ENCODE data around the gene ADAM15.

Gene ADAM15

DNA sequence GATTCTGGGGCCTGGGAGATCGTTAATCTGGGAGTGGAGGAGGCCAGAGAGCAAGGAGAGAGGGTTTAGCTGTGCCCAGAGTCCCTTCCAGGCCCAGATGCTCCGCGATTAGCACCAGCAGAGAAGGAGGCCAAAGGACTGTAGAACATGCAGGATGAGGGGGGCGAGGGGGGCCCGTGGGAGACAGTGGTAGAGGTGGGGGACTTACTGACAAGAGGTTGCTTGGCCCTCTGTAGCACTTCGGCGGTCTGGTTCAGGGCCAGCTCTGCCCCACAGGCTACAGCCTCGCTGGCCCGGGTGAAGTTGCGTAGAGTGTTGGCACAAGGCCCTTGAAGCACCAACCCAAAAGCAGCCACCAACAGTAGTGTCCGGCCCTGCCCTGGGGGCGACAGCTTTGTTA lies 18.2 kb upstream of the ADAM15 start:
- DNase-seq (ENCODE audit: low spot score), result no peak

DNA sequence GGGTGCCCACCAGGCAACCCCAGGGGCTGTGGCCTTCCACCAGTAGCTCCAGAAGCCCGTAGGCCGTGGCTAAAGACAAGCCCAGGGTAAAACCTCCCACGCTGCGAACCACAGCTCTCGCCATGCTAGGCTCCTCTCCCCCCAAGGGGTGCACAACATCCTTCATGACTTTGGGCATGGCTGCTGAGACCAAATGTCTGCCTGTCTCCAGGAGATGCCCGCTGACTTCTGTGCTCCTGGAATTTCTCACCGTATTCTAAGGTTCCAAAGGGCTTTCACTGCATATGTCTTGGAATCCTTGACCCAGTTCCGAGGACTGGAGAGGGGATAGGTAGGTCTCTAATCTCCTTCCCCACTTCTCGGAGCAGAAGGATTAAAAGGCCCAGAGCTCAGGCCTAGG lies 17.6 kb upstream of the ADAM15 start, which contains the start of the genes DCST1 and DCST2:
TSS of gene DCST1 (plus strand) at position 301 of the 400 bp plus-strand sequence. CDS start 213 bp downstream, outside the sequence.
TSS of gene DCST2 (minus strand) at position 258 of the 400 bp plus-strand sequence. CDS start at position 178, 80 bp downstream.
- DNase-seq (ENCODE audit: low spot score), result no peak

DNA sequence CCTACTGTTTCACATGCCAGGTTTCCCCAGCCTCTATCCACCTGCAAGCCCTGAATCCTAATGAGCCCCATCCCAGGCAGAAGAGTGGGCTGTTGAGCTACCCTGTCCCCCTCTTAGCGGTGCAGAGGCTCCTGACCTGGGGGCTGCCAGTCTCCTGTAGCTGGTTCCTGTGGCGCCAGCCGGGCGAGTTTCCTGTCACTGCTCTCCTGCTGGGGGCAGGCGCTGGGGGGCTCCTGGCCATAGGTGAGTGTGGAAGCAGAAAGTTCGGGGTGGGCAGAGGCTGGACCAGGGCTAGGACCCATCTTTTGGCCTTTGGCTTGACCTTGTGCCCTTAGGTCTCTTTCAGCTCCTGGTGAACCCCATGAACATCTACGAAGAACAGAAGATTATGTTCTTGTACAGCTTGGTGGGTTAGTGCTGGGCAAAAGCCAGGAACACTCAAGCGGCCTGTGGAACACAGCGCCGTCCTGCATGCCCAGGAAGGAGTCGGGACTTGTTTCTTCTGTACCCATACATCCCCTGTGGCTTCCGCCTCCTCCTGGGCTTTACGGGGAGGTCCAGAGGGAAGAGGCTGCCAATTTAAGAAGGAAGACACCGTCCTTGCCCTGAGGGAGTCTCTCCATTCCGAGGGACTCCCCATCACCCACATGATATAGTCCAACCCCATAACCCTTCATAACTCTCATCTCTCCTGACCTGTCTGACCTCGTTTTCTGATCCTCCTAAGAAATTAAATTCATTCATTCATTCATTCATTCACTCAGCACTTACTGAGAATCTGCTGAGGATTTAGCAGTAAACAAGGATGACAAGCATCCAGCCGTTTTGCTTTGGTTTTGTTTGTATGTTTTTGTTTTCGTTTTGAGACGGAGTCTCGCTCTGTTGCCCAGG lies 16.6 kb upstream of the ADAM15 start:
- no peak for DNase-seq (ENCODE audit: low spot score)

DNA sequence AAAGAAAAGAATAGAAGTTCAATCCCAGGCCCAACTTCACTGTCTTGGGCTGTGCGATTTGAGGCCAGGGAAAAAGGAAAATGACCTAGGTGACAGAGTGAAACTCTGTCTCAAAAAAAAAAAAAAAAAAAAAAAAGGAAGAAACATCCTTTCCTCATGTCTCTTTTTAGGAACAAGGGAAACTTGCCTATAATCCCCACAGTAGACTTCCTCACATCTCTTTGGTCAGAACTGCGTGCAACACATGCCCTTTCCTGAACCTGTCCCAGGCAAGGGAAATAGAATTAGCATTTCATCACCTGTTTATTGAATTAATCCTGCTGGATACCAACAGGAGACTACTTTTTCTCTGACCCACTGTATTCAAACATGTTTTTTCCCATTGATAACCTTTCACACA lies 15.2 kb upstream of the ADAM15 start:
- DNase-seq (ENCODE audit: low spot score), result no peak

DNA sequence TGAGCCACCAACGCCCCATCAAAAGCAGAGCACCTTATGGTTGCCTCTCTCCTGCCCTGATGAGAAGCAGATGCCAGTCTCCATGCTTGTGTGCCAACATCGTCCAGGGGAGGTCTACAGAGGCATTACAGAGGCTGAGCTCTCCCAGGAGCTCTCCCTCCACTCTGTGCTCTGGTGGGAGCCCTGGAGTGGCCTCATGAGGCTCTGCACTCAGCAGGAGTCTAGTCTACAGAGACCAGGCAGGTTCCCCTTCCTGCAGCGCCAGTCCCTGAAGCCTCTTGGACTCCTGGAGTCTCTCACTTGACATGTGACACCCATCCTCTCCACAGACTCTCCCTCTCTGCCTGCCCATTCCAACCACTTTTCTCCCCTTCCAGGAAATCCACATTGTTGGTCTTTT lies 14.1 kb upstream of the ADAM15 start:
- no peak for DNase-seq (ENCODE audit: low spot score)

DNA sequence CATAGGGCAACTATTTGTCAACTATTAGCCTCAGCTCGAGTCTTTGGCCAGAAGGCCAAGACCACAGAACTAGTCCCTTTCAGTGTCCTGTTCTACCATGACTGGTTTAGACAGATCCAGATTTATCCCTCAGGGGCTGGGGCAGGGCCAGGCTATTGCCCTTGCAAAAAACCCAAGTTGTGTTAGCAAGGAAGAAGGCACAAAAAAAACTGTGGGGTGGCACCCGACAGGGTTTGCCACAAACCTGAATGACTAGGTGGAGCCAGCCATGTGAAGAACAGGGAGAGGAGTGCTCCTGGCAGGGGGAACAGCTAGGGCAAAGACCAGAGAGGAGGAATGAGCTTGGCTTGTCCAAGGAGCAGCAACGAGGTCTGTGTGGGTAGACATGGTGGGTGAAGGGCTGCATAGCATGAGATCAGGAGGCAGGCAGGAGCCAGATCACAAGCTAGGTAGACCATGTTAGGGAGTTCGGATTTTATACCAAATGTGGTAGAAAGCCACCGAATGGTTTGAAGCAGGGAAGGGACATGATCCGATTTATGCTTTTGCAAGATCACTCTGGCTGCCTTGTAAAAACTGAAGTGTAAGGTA lies 13.2 kb upstream of the ADAM15 start:
- no peak for DNase-seq (ENCODE audit: low spot score)

DNA sequence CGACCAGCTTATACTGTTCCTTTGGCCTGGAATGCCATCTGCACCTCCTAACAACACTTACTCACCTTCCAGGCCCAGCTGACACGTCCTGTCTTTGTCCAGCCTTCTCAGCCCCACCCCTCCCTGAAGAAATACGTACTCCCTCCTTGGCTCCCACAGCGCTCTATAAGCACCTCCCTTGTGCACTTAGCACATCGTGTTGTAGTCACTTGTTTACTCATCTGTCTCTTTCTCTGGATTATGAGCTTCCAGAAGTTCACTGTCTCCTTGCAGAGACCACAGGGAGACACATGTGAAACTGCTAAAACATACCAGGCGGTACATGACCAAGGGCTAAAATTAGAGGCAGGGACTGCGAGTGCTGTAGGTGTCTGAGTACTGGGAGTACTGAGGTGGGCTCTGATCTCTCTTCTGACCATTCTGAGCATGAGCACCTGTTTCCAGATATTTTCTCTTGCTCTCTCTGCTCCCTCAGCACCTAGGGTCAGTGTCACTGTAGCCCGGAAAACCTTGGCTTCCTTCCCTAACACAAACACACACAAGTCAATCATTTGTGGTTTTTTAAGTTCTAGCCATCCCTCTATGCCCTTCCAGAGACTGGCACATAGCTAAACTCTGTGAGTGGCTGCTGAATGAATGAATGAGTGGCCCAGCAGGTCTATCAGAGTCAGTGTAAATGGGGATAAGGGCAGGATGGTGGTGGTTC lies 12.4 kb upstream of the ADAM15 start:
- DNase-seq (ENCODE audit: low spot score), result no peak

DNA sequence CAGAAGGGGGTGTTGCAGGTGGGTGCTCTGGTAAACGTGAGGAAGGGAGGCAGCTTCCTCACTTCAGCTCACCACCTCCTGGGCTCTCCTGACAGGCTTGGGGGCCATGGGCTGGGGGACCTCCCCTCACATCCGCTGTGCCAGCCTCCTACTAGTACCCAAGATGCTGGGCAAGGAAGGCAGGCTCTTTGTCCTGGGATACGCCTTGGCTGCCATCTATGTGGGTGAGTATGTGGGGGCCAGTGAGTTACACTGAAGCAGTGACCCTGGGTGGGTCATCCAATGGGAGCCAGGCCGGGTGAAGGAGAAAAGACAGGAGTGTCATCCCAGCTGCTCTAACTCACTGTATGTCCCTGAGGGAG lies 11.8 kb upstream of the ADAM15 start:
- no peak for DNase-seq (ENCODE audit: low spot score)

DNA sequence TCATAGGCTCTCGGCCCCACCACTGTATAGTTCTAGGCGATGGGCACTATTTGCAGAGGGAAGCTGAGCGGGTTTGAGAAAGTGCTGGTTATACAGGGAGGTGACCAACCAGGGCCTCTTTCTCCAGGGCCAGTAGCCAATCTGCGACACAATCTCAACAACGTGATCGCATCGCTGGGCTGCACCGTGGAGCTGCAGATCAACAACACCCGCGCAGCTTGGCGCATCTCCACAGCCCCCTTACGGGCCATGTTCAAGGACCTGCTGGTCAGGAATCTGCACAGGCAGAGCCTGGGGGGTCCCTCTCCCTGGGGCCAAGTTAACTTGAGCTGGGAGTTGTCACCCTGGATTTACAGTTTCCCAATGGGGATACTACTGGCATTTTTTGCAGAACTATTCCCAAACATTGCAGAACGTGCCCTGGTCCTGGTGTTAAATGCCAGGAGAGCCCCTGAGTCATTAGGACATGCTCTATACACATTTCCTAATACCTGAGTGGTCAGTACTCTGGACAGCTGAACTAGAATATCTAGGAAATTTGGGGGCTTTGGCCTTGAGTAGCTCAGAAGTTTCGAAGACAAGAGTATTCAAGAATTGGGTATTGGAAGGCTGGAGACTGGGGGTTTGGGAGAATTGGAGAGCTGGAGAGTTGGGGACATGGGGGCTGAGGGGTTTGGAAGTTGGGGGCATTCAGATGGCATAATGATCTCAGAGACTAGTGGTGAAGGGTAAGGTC lies 10.6 kb upstream of the ADAM15 start:
- DNase-seq (ENCODE audit: low spot score), result no peak

DNA sequence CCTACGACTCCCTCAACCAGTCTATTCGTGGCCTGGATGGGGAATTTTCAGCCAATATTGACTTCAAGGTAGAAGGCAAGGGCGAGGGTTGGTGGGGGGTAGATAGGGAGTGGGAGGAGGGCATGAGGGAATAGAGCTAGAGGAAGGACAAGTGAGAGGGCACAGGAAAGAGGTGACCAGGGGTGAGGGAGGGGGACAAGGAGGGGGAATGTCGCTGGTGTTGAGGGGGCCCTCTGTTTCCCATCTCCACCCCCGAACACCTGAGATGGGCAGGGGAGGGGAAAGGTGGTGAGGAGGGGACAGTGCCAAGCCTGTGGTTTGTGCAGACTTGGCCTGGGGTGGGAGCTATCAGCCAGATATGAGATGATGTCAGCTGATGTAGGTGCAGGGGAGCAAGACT lies 8.3 kb upstream of the ADAM15 start:
- no peak for DNase-seq (ENCODE audit: low spot score)

DNA sequence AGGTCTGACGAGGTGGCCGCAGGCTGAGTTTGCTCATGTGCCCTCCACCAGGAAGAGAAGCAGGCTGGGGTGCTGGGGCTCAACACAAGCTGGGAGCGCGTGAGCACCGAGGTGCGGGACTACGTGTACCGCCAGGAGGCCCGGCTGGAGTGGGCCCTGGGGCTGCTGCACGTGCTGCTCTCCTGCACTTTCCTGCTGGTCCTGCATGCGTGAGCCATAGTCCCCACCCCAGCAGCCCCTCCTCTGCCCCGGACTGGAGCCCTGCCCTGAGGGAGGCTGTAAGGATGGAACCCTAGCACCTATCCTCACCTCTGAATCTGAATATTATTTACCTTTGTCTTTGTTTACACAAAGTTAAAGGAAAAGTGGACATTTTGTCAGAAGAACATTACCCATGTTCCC lies 7.8 kb upstream of the ADAM15 start:
- DNase-seq (ENCODE audit: low spot score), result no peak

DNA sequence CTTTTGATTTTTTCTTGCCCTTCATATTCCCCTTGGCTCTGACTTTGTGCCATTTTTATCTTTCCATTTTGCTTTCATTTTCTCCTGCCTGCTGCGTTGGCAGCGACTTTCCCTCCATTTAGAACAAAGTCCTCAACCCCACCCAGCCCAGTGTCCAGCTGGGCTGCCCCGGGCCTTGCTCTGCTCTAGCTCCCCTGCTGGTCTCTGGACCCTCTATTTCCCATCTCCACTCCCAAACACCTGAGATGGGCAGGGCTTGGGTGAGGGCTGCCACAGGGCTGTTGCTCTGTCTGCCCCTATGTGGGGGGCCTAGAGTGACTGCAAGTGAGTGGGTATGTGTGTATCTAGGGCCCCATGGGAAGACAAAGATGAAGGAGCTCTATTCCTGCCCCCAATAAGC lies 7.3 kb upstream of the ADAM15 start:
- no peak for DNase-seq (ENCODE audit: low spot score)

DNA sequence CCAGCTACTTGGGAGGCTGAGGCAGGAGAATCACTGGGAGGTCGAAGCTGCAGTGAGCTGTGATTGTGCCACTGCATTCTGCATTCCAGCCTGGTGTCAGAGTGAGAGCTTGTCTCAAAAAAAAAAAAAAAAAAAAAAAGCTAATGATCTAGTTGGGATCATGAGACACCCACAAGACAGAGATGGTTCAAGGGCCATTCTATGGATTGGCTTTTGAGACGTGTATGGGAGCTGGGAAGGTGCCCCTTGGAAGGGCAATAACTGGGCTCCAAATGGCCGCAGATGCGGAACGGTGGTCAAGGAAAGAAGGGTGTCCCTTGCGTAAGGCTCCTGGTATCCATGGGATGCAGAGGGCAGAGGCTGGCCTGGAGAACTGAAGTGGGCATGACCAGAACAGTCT lies 6.8 kb upstream of the ADAM15 start:
- no peak for DNase-seq (ENCODE audit: low spot score)

DNA sequence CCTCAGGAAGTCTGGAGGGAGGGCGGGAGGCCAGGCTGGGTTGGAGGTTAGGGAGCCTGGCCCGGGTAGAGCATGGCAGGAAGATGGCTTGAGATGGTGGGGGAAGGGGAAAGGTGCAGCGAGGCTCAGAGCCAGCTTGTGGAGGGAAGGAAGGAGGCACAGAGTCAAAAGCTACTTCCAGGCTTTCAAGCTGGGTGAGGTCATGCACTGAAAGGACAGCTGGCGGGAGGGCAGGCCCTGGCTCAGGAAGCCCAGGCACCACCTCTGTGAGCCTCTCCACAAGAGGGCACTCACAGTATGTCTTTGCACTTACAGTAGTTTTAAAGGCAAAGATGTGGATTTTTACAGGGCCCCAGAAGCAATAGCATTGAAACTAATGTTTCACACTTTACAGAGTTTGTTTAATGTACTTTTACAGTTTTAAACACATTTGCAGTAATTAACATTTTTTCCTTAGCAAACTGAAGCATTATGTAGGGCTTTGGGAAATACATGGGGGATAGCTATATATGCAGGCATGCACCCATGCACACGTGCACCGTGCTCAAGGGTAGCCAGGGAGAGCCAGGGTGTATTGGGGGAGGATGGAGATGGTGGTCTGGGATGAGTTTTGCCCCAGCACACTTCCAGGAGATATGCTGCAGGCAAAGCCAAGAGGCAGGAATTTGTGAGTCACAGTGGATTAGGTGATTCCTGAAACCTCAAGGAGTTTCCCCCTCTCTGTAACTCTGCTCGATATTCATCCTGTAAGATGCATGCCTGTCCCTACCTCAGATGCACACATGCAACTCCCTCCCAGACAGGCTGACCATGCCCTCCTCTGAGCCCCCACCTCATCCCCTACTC lies 6.1 kb upstream of the ADAM15 start:
- DNase-seq (ENCODE audit: low spot score), result peak; percentile 85

DNA sequence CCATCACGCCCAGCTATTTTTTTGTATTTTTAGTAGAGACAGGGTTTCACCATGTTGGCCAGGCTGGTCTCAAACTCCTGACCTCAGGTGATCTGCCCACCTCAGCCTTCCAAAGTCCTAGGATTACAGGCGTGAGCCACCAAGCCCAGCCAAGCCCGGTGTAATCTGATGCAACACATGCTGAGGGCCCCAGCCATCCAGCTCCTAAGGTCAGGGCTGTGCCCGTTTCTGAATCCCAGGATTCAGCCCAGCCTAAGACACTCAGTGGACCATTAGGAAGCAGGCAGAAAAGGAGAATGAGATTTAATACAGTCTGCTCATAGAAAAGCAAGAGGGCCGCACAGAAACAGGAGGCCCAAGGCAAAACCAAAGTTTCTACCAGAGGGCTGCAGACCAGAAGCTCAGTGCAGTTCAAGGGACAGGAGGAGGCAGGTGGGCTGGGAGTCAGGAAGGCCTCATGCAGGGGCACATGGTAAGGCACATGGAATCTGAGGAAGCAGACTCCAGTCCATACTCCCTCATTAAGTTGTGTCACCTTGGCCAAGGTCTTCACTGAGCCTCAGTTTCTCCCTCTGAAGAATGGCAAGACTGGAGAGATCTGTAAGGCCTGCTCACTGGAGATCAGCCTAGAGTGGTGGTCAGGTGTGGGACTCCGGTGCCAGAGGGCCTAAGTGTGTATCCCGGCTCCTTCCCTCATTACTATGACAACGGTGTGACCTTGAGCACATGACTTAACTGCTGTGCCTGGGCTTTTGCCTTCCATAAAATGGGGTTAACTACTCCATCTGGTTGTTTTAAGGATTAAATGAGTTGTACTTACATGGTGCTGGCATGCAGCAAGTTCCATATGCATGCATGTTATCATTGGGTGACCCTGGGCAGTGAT lies 2.4 kb upstream of the ADAM15 start:
- no peak for DNase-seq (ENCODE audit: low spot score)

DNA sequence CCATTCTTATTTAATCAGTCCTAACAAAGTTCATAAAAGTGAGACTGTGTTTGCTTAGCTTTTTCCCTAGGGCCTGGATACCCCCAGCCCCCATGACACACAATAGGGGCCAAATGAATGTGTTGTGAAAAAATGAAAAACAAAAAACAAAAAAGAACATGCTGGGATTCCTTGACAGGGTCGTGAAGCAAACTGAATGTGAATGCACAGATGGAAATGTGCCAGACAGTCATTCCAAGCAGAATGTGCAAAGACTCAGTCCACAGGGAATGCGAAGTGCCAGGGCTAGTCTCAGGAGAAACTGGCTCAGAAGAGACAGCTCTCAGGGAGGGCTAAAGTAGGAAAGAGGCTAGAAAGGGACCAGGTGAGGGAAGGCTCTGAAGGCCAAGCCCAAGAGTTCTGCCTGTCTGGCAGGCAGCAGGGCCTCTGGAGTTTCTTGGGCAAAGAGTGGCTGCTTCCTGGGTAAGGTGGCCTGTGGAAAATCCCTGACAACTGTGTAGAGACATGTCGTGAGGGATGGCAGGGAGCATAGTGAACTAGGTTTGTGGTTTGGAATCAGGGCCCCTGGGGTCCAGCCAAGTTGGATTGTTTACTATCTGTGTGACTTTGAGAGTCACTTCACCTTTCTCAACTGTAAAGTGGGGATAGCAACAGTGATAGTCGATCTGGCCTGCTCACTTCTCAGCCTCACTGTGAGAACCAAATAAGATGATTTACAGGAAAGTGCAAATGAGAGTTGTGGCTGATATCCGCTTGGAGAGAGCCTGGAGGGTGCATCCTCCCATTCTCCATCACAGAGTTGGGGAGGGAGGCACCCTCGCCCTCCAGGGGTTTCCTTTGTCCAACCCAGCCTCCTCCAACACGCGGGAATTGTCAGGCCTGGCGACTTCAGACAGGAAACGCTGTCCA lies 1.2 kb upstream of the ADAM15 start:
- peak; percentile 27 for DNase-seq (ENCODE audit: low spot score)

DNA sequence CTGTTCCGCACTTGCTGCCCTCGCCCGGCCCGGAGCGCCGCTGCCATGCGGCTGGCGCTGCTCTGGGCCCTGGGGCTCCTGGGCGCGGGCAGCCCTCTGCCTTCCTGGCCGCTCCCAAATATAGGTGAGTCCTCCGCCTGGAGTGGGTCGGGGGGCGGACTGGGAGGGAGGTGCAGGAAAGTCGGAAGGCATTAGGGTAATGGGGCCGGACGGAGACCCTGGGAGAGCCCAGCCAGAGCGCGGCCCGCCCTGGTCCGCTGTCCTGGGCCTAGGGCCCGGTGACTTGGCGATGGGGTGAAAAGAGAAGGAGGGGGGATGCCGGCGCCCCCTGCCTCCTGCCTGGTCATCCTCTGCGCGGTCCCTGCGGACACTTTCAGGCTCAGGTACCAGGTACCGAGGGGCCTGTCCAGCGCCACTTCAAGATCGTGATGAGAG lies 243 bp downstream of the ADAM15 start:
- no peak for DNase-seq (ENCODE audit: low spot score)

DNA sequence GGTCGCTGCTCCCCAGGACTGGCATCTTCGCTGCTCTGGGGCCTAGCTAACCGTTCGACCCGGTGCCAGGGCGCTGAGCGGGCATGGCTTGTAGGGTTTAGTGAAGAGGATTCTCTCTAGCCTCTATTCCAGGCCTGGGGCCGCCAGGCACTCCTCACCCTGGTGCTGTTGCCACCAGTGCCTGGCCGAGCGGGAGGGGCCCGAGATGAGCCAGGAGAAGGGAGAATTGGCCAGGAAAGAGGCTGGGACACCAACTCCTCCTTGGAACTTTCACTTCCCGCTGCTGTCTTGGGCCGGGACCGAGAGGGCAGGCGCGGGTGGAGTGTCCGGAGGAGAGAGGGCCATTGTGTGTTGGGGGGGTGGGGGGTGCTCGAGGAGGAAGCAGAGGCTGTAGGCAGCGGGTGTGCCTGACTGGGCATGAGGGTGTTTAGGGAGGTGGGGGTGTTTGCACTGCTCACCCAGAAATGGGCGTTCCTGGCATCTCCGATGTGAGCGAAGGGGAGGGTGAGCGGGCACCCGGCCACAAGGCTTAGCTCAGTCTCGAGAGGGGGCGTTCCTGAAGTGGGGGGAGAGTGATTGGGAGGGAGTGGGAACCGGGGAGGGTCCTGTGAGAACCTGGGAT lies 772 bp downstream of the ADAM15 start:
- peak; percentile 48 for DNase-seq (ENCODE audit: low spot score)

Data from COLO829 (cell line).